ENCODE measurements around the gene MANEAL.

MANEAL gene

GRCh38 chr1:37793773-37794371 lies at the start of gene MANEAL:
Gene MANEAL, plus strand, starts transcription at chr1:37793847. Its CDS starts 336 bp downstream, at chr1:37794183.
- H3K27ac ChIP-seq: peak within 1 kb of the TSS; percentile 83
- no peak for TF ChIP-seq CTCF (IDR thresholded peaks at IDR 0.05)
- no peak for TF ChIP-seq ZFX (IDR thresholded peaks at IDR 0.05; ENCODE audit: borderline replicate concordance)

GRCh38 chr1:37746806-37747205 lies 46.8 kb upstream of the MANEAL start:
- H3K27ac ChIP-seq: no peak overlapping the region
- TF ChIP-seq ZFX (IDR thresholded peaks at IDR 0.05; ENCODE audit: borderline replicate concordance): no peak
- TF ChIP-seq CTCF (IDR thresholded peaks at IDR 0.05): no peak

GRCh38 chr1:37748565-37748964 lies 45.1 kb upstream of the MANEAL start:
- TF ChIP-seq ZFX (IDR thresholded peaks at IDR 0.05; ENCODE audit: borderline replicate concordance): no peak
- no peak for TF ChIP-seq CTCF (IDR thresholded peaks at IDR 0.05)
- H3K27ac ChIP-seq: no peak overlapping the region

GRCh38 chr1:37752213-37752582 lies 41.4 kb upstream of the MANEAL start:
- TF ChIP-seq ZFX (IDR thresholded peaks at IDR 0.05; ENCODE audit: borderline replicate concordance) (no peak), CTCF (IDR thresholded peaks at IDR 0.05) (no peak)
- no peak overlapping the region for H3K27ac ChIP-seq

- H3K27ac ChIP-seq: peak overlapping the region; percentile 47; the same call in 1 of the 2 replicates
- no peak for TF ChIP-seq CTCF (IDR thresholded peaks at IDR 0.05)
- no peak for TF ChIP-seq ZFX (IDR thresholded peaks at IDR 0.05; ENCODE audit: borderline replicate concordance)
Observed at GRCh38 chr1:37752583-37753471, 40.8 kb upstream of the MANEAL start.

GRCh38 chr1:37753473-37754321 lies 40.0 kb upstream of the MANEAL start:
- TF ChIP-seq CTCF (IDR thresholded peaks at IDR 0.05): no peak
- no peak for TF ChIP-seq ZFX (IDR thresholded peaks at IDR 0.05; ENCODE audit: borderline replicate concordance)
- H3K27ac ChIP-seq: no peak overlapping the region

All from 22Rv1 (cell line).